H1 (cell line): ENCODE results near the gene MAP2K7. TPM values are rescaled to one million over a fixed set of nuclear protein-coding genes. Genes with fewer than 3 reads are reported as not detected.

Experiments used
- CTCF ChIA-PET: fragments of 300-600 bp; sonication (Branson Sonifier 250); formaldehyde crosslinking; loops from one replicate; lab custom pipeline; 2021; ENCODE audit not compliant: partially characterized antibody; lab: Charles Lee
- POLR2A ChIA-PET: fragments of 300-600 bp; sonication (Branson Sonifier 250); formaldehyde crosslinking; loops from one replicate; lab custom pipeline; 2021; ENCODE audit warnings: inconsistent platforms; ENCODE audit not compliant: partially characterized antibody; lab: Charles Lee
- DNase-seq, 2 experiments: peaks; one replicate each; pipeline versions ENCODE4 v3.0.0 to v3.0.0-alpha.2; 2010 to 2022; ENCODE audit warnings: low spot score in 2 of 2, low read depth in 1 of 2, mixed read lengths in 1 of 2
- FAIRE-seq: peaks from 2 replicates; lab custom pipeline; 2011; peaks lifted over from hg19 to GRCh38; lab: Jason Lieb, UNC
- H2AFZ ChIP-seq: 2 replicates; pipeline ENCODE4 v1.8.1; 2012; ENCODE audit warnings: low read length, inconsistent platforms
- H2AK5ac ChIP-seq: 2 replicates; pipeline ENCODE4 v1.6.1; 2013; ENCODE audit warnings: low read depth, low read length
- H2BK120ac ChIP-seq: replicated peaks from 2 replicates; pipeline ENCODE3; 2013; ENCODE audit warnings: low read depth, low read length, inconsistent platforms
- H2BK12ac ChIP-seq: 2 replicates; pipeline ENCODE4 v1.6.1; 2013; ENCODE audit warnings: low read depth, low read length
- H2BK15ac ChIP-seq: 2 replicates; pipeline ENCODE4 v1.6.1; 2013; ENCODE audit warnings: low read length
- H2BK20ac ChIP-seq: 2 replicates; pipeline ENCODE4 v1.6.1; 2013; ENCODE audit warnings: low read length
- H2BK5ac ChIP-seq: 2 replicates; pipeline ENCODE4 v1.6.1; 2013; ENCODE audit warnings: low read depth, low read length
- H3K14ac ChIP-seq: 2 replicates; pipeline ENCODE4 v1.6.1; 2013; ENCODE audit warnings: inconsistent platforms; ENCODE audit not compliant: insufficient read length
- H3K18ac ChIP-seq: 2 replicates; pipeline ENCODE4 v1.6.1; 2013; ENCODE audit warnings: low read length; ENCODE audit errors: extremely low read depth
- H3K23ac ChIP-seq: 2 replicates; pipeline ENCODE4 v1.6.1; 2013; ENCODE audit warnings: inconsistent platforms; ENCODE audit not compliant: insufficient read length
- H3K23me2 ChIP-seq: 2 replicates; pipeline ENCODE4 v1.6.1; 2013; ENCODE audit warnings: low read depth, low read length
- H3K27ac ChIP-seq: 2 replicates; pipeline ENCODE4 v1.6.1; 2011; ENCODE audit warnings: low read depth, low read length, inconsistent platforms
- H3K27me3 ChIP-seq, 4 experiments: replicated peaks in 1 of 4; 1 replicate in 1 of 4; 2 replicates in 3 of 4; pipeline versions ENCODE4 v1.6.1 to v1.8.1; 2011 to 2013; ENCODE audit warnings: low read length in 3 of 4, mild to moderate bottlenecking in 3 of 4, inconsistent platforms in 2 of 4, mixed read lengths in 2 of 4, moderate library complexity in 1 of 4; ENCODE audit not compliant: control insufficient read depth in 3 of 4, insufficient read depth in 3 of 4; ENCODE audit errors: extremely low read depth in 1 of 4
- H3K36me3 ChIP-seq, 4 experiments: 2 replicates each; pipeline versions ENCODE4 v1.6.1 to v1.8.1; 2011 to 2013; ENCODE audit warnings: mild to moderate bottlenecking in 4 of 4, low read length in 3 of 4, moderate library complexity in 2 of 4, control low read depth in 1 of 4, inconsistent platforms in 1 of 4; ENCODE audit not compliant: insufficient read depth in 4 of 4, control insufficient read depth in 2 of 4
- H3K4ac ChIP-seq: replicated peaks from 2 replicates; pipeline ENCODE3; 2013; ENCODE audit warnings: low read length, low read depth, mixed read lengths, inconsistent platforms; ENCODE audit not compliant: insufficient read length
- H3K4me1 ChIP-seq, 4 experiments: replicated peaks in 1 of 4; 1 replicate in 1 of 4; 2 replicates in 3 of 4; pipeline versions ENCODE4 v1.6.1 to v1.8.1; 2011 to 2013; ENCODE audit warnings: low read length in 3 of 4, inconsistent platforms in 2 of 4, mixed read lengths in 1 of 4; ENCODE audit not compliant: insufficient read depth in 4 of 4, control insufficient read depth in 3 of 4
- H3K4me2 ChIP-seq, 2 experiments: 2 replicates each; pipeline versions ENCODE4 v1.6.1 to v1.8.1; 2011 to 2013; ENCODE audit warnings: low read depth in 2 of 2, low read length in 2 of 2, control low read depth in 1 of 2, inconsistent platforms in 1 of 2, mild to moderate bottlenecking in 1 of 2; ENCODE audit not compliant: insufficient read depth in 1 of 2
- H3K4me3 ChIP-seq, 4 experiments: fragments of 200-600, 300-600 bp in 1 of 4; sonication (generic), shearing (Covaris generic), sonication (Bioruptor Twin) in 1 of 4; 2 replicates each; pipeline versions ENCODE4 v1.5.1 to v1.8.1; 2011 to 2016; ENCODE audit warnings: low read length in 4 of 4, low read depth in 3 of 4, control low read depth in 2 of 4, inconsistent platforms in 2 of 4, mild to moderate bottlenecking in 2 of 4, mixed read lengths in 1 of 4, moderate library complexity in 1 of 4; ENCODE audit not compliant: insufficient read depth in 2 of 4; ENCODE audit errors: extremely low read depth in 1 of 4
- H3K56ac ChIP-seq: replicated peaks from 2 replicates; pipeline ENCODE3; 2013; ENCODE audit warnings: low read depth, mild to moderate bottlenecking, mixed read lengths, low read length, inconsistent platforms; ENCODE audit not compliant: insufficient read length
- H3K79me1 ChIP-seq: 2 replicates; pipeline ENCODE4 v1.6.1; 2013; ENCODE audit warnings: low read depth, low read length, control low read depth
- H3K79me2 ChIP-seq, 2 experiments: 2 replicates each; pipeline versions ENCODE4 v1.6.1 to v1.8.1; 2012 to 2013; ENCODE audit warnings: low read length in 2 of 2, mild to moderate bottlenecking in 2 of 2, inconsistent platforms in 1 of 2; ENCODE audit not compliant: insufficient read depth in 2 of 2, control insufficient read depth in 1 of 2
- H3K9ac ChIP-seq, 4 experiments: replicated peaks in 1 of 4; 1 replicate in 1 of 4; 2 replicates in 3 of 4; pipeline versions ENCODE4 v1.6.1 to v1.8.1; 2011 to 2013; ENCODE audit warnings: low read depth in 3 of 4, low read length in 3 of 4, control low read depth in 2 of 4, mild to moderate bottlenecking in 2 of 4, moderate library complexity in 2 of 4, inconsistent platforms in 1 of 4; ENCODE audit errors: extremely low read depth in 1 of 4
- H3K9me3 ChIP-seq, 2 experiments: 2 replicates each; pipeline versions ENCODE4 v1.6.1 to v1.8.1; 2012 to 2013; ENCODE audit warnings: mild to moderate bottlenecking in 2 of 2, moderate library complexity in 2 of 2, control low read depth in 1 of 2, inconsistent platforms in 1 of 2, low read depth in 1 of 2, low read length in 1 of 2, mixed read lengths in 1 of 2; ENCODE audit not compliant: insufficient read depth in 2 of 2
- H4K20me1 ChIP-seq, 2 experiments: replicated peaks in 1 of 2; 2 replicates each; pipeline versions ENCODE3 to v1.8.1; 2011 to 2013; ENCODE audit warnings: inconsistent platforms in 2 of 2, low read length in 2 of 2, mild to moderate bottlenecking in 1 of 2; ENCODE audit not compliant: insufficient read depth in 2 of 2, control insufficient read depth in 1 of 2
- H4K5ac ChIP-seq: 2 replicates; pipeline ENCODE4 v1.6.1; 2013; ENCODE audit warnings: low read length, low read depth, mixed read lengths, inconsistent platforms; ENCODE audit not compliant: insufficient read length
- H4K8ac ChIP-seq: 2 replicates; pipeline ENCODE4 v1.8.0; 2013; ENCODE audit warnings: mild to moderate bottlenecking, moderate library complexity, low read length, inconsistent platforms; ENCODE audit not compliant: insufficient read depth; ENCODE audit errors: extremely low read depth
- H4K91ac ChIP-seq: replicated peaks from 2 replicates; pipeline ENCODE3; 2013; ENCODE audit warnings: low read length, mixed read lengths, inconsistent platforms; ENCODE audit not compliant: insufficient read length
- CREB1 ChIP-seq: IDR thresholded peaks from 2 replicates; pipeline ENCODE4 v1.6.1; 2012; ENCODE audit warnings: inconsistent platforms
- CTBP2 ChIP-seq: IDR thresholded peaks from 2 replicates; pipeline ENCODE4 v1.7.0; 2011; ENCODE audit warnings: borderline replicate concordance, mild to moderate bottlenecking, moderate library complexity, mixed read lengths, low read length; ENCODE audit not compliant: insufficient read depth, insufficient read length
- GABPA ChIP-seq: IDR thresholded peaks from 2 replicates; pipeline ENCODE4 v1.6.1; 2011; ENCODE audit warnings: mild to moderate bottlenecking, low read length, moderate library complexity, borderline replicate concordance; ENCODE audit not compliant: insufficient read depth
- HDAC2 ChIP-seq, 2 experiments: fragments of 300-600 bp in 1 of 2; sonication (generic) in 1 of 2; IDR thresholded peaks; 2 replicates each; pipeline ENCODE4 v1.6.1; 2011 to 2012; ENCODE audit warnings: low read depth in 2 of 2, low read length in 2 of 2, mild to moderate bottlenecking in 2 of 2, moderate library complexity in 2 of 2, borderline replicate concordance in 1 of 2, inconsistent platforms in 1 of 2
- KDM1A ChIP-seq: fragments of 200-600, 300-600 bp; sonication (generic); IDR thresholded peaks from 2 replicates; pipeline ENCODE4 v1.7.1; 2016; ENCODE audit warnings: mild to moderate bottlenecking, low read length, borderline replicate concordance
- PHF8 ChIP-seq: fragments of 200-600 bp; sonication (generic); conservative IDR thresholded peaks from 2 replicates; pipeline ENCODE4 v1.7.1; 2012; ENCODE audit warnings: low read depth, mild to moderate bottlenecking, inconsistent platforms, low read length, moderate library complexity
- RNF2 ChIP-seq: fragments of 200-900, 300-1000 bp; sonication (generic); IDR thresholded peaks from 2 replicates; pipeline ENCODE4 v1.7.1; 2016; ENCODE audit warnings: borderline replicate concordance, low read depth, mild to moderate bottlenecking, antibody characterized with exemption, low read length; ENCODE audit not compliant: poor library complexity, severe bottlenecking; ENCODE audit errors: missing control alignments
- SIRT6 ChIP-seq: IDR thresholded peaks from one replicate; pipeline ENCODE4 v1.7.1; 2012; ENCODE audit warnings: low read length, inconsistent platforms
- SIX5 ChIP-seq: IDR thresholded peaks from 2 replicates; pipeline ENCODE4 v1.6.1; 2011; ENCODE audit warnings: mild to moderate bottlenecking, low read depth, low read length
- SP1 ChIP-seq: IDR thresholded peaks from 2 replicates; pipeline ENCODE4 v1.6.1; 2011; ENCODE audit warnings: low read depth, low read length
- TEAD4 ChIP-seq: IDR thresholded peaks from 2 replicates; pipeline ENCODE4 v1.6.1; 2012; ENCODE audit warnings: low read depth, low read length, inconsistent platforms, mixed read lengths
- WGBS, 2 experiments: shearing (Covaris generic) in 1 of 2; methylation state at CpG; one replicate each; pipeline versions ENCODE4 v1.1.6 to v1.1.7; 2013 to 2015; ENCODE audit warnings: low lambda C conversion rate in 2 of 2, mixed read lengths in 2 of 2, inconsistent platforms in 1 of 2, low coverage in 1 of 2, missing lambda C conversion rate in 1 of 2; ENCODE audit not compliant: insufficient replicate concordance in 2 of 2, insufficient coverage in 1 of 2, insufficient read length in 1 of 2; ENCODE audit errors: extremely low coverage in 1 of 2, missing lambda C conversion rate in 1 of 2; 5-methylcytosine and 5-hydroxymethylcytosine counted together
- polyA plus RNA-seq, 7 experiments: library from polyadenylated mRNA; depleted of rRNA in 3 of 7; stranded (reverse) in 5 of 7; unstranded in 2 of 7; fragments of >200 nt in 5 of 7; fragments of 200-250 nt in 2 of 7; gene quantifications; 1 replicate in 5 of 7; 2 replicates in 1 of 7; 4 replicates in 1 of 7; pipeline versions ENCODE4 v1.2.1 to v1.2.3, GENCODE V29; 2011 to 2013; ENCODE audit warnings: missing spikeins in 2 of 7, mixed read lengths in 2 of 7
- total RNA-seq: library from RNA; stranded (reverse); fragmentation: NEBNext Ultra II Directional; extraction: Animal tissue kit (Norgen Biotek cat#: 25700); gene quantifications from 2 replicates; pipeline ENCODE4 v1.2.1, GENCODE V29; 2021
- TF ChIP-seq, protein P1 (sequence below): IDR thresholded peaks from 2 replicates; pipeline ENCODE4 v1.6.1; 2011; ENCODE audit warnings: low read length, improper control_type of control experiment

Gene MAP2K7
- total and polyA plus RNA-seq, 2 of the 8 experiments (the other 6 are each of a cell fraction or from before 2014, with no cell fraction given), result 8.9 to 38.3 TPM

- Histone ChIP-seq H2AK5ac (no peak overlapping the region), H2BK15ac (no peak overlapping the region), H4K5ac (no peak overlapping the region), H3K79me2 (peaks cover 0 to 6% of the 10 kb centered on the region in 2 experiments; a peak in 3 of 4 replicates), H2BK12ac (no peak overlapping the region), H3K23ac (no peak overlapping the region), H3K4me2 (no peak overlapping the region), H4K20me1 (peaks cover 2 to 3% of the 10 kb centered on the region in 2 experiments), H3K23me2 (peaks cover 3% of the 10 kb centered on the region; the same call in 1 of the 2 replicates), H4K91ac (no peak overlapping the region), H3K9ac (no peak overlapping the region), H3K27ac (no peak overlapping the region), H3K4ac (no peak overlapping the region), H3K18ac (no peak overlapping the region), H3K27me3 (no peaks in the 10 kb centered on the region), H2AFZ (no peak overlapping the region), H2BK120ac (no peak overlapping the region), H4K8ac (no peak overlapping the region), H3K56ac (no peak overlapping the region), H3K9me3 (no peaks in the 10 kb centered on the region), H3K14ac (no peak overlapping the region), H3K4me3 (no peak overlapping the region), H2BK5ac (no peak overlapping the region), H3K4me1 (peaks cover 0 to 2% (median 0%) of the 10 kb centered on the region in 4 experiments; a peak in 2 of 7 replicates), H3K79me1 (peaks cover 2% of the 10 kb centered on the region; the same call in 1 of the 2 replicates), H3K36me3 (no peaks in the 10 kb centered on the region), H2BK20ac (no peak overlapping the region)
- ChIA-PET POLR2A (interaction anchor here (0.6 to 13.5 kb wide), 3 partner anchors 8 to 171 kb away, joined by 3 to 205 read pairs (median 5); partner anchors contain the start of gene CTXN1), CTCF (interaction anchor here (1.0 to 3.2 kb wide), 5 partner anchors 9 to 306 kb away, joined by 3 to 8 read pairs (median 4); no protein-coding TSS in a partner anchor)
- DNase-seq (no peak), FAIRE-seq (no peak)
- WGBS, 2 experiments, result 87% methylated on average over 4 of the region's 4 CpGs; no CpG with 5 or more reads in 1 of the 2 experiments
- TF ChIP-seq SP1 (no peak), CTBP2 (no peak), HDAC2 (IDR thresholded peaks at IDR 0.05; ENCODE audit: borderline replicate concordance in 1 of 2, low read depth in 2 of 2, low read length in 2 of 2) (no peak), SIRT6 (no peak), PHF8 (no peak), SIX5 (no peak), KDM1A (no peak), CREB1 (no peak), GABPA (no peak), TEAD4 (no peak), RNF2 (no peak)
- TF ChIP-seq, protein P1, sequence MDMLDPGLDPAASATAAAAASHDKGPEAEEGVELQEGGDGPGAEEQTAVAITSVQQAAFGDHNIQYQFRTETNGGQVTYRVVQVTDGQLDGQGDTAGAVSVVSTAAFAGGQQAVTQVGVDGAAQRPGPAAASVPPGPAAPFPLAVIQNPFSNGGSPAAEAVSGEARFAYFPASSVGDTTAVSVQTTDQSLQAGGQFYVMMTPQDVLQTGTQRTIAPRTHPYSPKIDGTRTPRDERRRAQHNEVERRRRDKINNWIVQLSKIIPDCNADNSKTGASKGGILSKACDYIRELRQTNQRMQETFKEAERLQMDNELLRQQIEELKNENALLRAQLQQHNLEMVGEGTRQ, result no peak
These were observed 44.3 kb downstream of the MAP2K7 start for GRCh38 chr19:7947939-7948338.
